ENCODE measurements around the gene GPC6.

Gene GPC6

DNA sequence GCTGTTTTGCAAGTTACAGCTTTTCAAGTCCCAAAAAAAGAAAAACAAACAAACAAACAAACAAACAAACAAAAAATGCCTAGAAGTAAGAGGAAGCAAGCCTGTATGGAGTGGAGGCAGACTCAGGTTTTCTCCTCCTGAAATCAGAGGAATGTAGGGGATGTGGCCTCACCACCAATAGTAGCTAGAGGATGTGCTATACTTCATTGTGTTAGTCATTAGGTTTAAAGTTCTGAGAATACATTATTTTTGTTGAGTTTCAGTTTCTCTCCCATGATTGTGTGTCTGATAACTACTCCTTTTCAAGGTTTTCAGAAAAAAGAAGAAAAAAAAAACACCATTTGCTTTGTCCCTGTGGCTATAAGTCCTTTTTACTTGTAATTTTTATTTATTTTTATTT is 524.5 kb downstream of the GPC6 start:
- no peaks in the 10 kb centered on the region for H3K79me2 ChIP-seq (ENCODE audit: insufficient read depth, low read length)
- H3K9me3 ChIP-seq (ENCODE audit: insufficient read depth, low read depth, low read length) = no peaks in the 10 kb centered on the region
- H3F3A ChIP-seq (ENCODE audit: low read depth) = no peaks in the 10 kb centered on the region
- H3K27me3 ChIP-seq (ENCODE audit: insufficient read depth, low read length, poor library complexity, severe bottlenecking) = no peaks in the 10 kb centered on the region
- no peak overlapping the region for H3K9ac ChIP-seq (ENCODE audit: low read depth, low read length, poor library complexity, severe bottlenecking)
- H3K9me2 ChIP-seq (replicated peaks; ENCODE audit: low read depth, low read length) = no peaks in the 10 kb centered on the region
- H3K4me2 ChIP-seq (ENCODE audit: low read depth, low read length, poor library complexity, severe bottlenecking) = no peak overlapping the region
- H3K36me3 ChIP-seq (ENCODE audit: insufficient read depth, low read length) = no peaks in the 10 kb centered on the region
- H3K4me1 ChIP-seq (ENCODE audit: insufficient read depth, low read length, poor library complexity, severe bottlenecking) = no peaks in the 10 kb centered on the region
- H3K4me3 ChIP-seq (ENCODE audit: low read length, poor library complexity, severe bottlenecking) = no peak overlapping the region
- no peak overlapping the region for H2AFZ ChIP-seq (ENCODE audit: low read length)
- no peak for TF ChIP-seq CTCF (conservative IDR thresholded peaks at IDR 0.05; ENCODE audit: low read length)
- no peak for TF ChIP-seq EZH2phosphoT487 (IDR thresholded peaks at IDR 0.05; ENCODE audit: borderline replicate concordance)
- no peaks in the 10 kb centered on the region for H4K20me1 ChIP-seq (ENCODE audit: insufficient read depth, low read length, poor library complexity, severe bottlenecking)

DNA sequence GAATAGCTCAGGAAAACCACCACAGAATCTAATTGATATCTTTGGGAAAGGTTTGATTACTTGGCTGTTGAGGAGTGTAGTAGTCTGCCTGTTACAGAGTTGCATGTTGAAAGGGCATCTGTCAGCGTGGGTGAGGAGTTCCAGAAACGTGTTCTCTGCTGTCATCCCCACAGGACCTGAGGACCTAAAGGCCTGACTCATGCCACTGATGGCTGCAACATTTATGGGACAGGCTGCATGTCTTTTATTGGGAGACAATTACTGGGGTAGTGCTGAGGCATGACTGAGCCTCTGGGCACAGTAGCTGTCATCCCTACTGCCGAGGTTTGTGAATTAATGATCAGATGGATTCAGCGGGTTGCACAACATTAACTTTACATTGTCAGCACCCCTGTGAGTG is 525.9 kb downstream of the GPC6 start:
- Histone ChIP-seq H4K20me1 (ENCODE audit: insufficient read depth, low read length, poor library complexity, severe bottlenecking) (no peaks in the 10 kb centered on the region), H3F3A (ENCODE audit: low read depth) (no peaks in the 10 kb centered on the region), H3K4me2 (ENCODE audit: low read depth, low read length, poor library complexity, severe bottlenecking) (no peak overlapping the region), H3K4me3 (ENCODE audit: low read length, poor library complexity, severe bottlenecking) (no peak overlapping the region), H3K36me3 (ENCODE audit: insufficient read depth, low read length) (no peaks in the 10 kb centered on the region), H3K27me3 (ENCODE audit: insufficient read depth, low read length, poor library complexity, severe bottlenecking) (no peaks in the 10 kb centered on the region), H3K9ac (ENCODE audit: low read depth, low read length, poor library complexity, severe bottlenecking) (no peak overlapping the region), H2AFZ (ENCODE audit: low read length) (no peak overlapping the region), H3K4me1 (ENCODE audit: insufficient read depth, low read length, poor library complexity, severe bottlenecking) (no peaks in the 10 kb centered on the region), H3K9me3 (ENCODE audit: insufficient read depth, low read depth, low read length) (no peaks in the 10 kb centered on the region), H3K79me2 (ENCODE audit: insufficient read depth, low read length) (no peaks in the 10 kb centered on the region), H3K9me2 (replicated peaks; ENCODE audit: low read depth, low read length) (no peaks in the 10 kb centered on the region)
- TF ChIP-seq CTCF (conservative IDR thresholded peaks at IDR 0.05; ENCODE audit: low read length) = no peak
- no peak for TF ChIP-seq EZH2phosphoT487 (IDR thresholded peaks at IDR 0.05; ENCODE audit: borderline replicate concordance)

DNA sequence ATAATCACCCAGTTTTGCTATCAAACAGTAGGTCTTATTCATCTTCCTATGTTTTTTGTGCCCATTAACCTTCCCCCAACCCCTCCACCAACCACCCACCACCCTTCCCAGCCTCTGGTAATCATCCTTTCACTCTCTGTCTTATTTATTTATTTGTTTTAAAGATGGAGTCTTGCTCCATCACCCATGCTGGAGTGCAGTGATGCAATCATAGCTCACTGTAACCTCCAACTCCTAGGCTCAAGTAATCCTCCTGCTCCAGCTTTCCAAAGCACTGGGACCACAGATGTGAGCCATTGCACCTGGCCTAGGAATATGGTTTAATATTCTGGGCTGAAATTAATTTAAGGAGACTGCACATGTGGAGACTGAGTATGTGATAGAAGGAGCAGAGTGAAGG is 527.0 kb downstream of the GPC6 start:
- Histone ChIP-seq H3K9me3 (ENCODE audit: insufficient read depth, low read depth, low read length) (no peaks in the 10 kb centered on the region), H2AFZ (ENCODE audit: low read length) (no peak overlapping the region), H3K36me3 (ENCODE audit: insufficient read depth, low read length) (no peaks in the 10 kb centered on the region), H4K20me1 (ENCODE audit: insufficient read depth, low read length, poor library complexity, severe bottlenecking) (no peaks in the 10 kb centered on the region), H3K79me2 (ENCODE audit: insufficient read depth, low read length) (no peaks in the 10 kb centered on the region), H3K27me3 (ENCODE audit: insufficient read depth, low read length, poor library complexity, severe bottlenecking) (no peaks in the 10 kb centered on the region), H3K9me2 (replicated peaks; ENCODE audit: low read depth, low read length) (no peaks in the 10 kb centered on the region), H3K4me2 (ENCODE audit: low read depth, low read length, poor library complexity, severe bottlenecking) (no peak overlapping the region), H3K4me1 (ENCODE audit: insufficient read depth, low read length, poor library complexity, severe bottlenecking) (no peaks in the 10 kb centered on the region), H3K4me3 (ENCODE audit: low read length, poor library complexity, severe bottlenecking) (no peak overlapping the region), H3F3A (ENCODE audit: low read depth) (no peaks in the 10 kb centered on the region), H3K9ac (ENCODE audit: low read depth, low read length, poor library complexity, severe bottlenecking) (no peak overlapping the region)
- TF ChIP-seq CTCF (conservative IDR thresholded peaks at IDR 0.05; ENCODE audit: low read length) = no peak
- no peak for TF ChIP-seq EZH2phosphoT487 (IDR thresholded peaks at IDR 0.05; ENCODE audit: borderline replicate concordance)
